GM12892 (cell line): ENCODE measurements around the gene PRSS38.

Experiments used
- POLR2A ChIP-seq: IDR thresholded peaks from 2 replicates; pipeline ENCODE4 v1.6.1; 2011; ENCODE audit warnings: low read depth, low read length, control low read depth
- POLR2AphosphoS5 ChIP-seq: IDR thresholded peaks from 2 replicates; pipeline ENCODE4 v1.6.1; 2011; ENCODE audit warnings: low read depth, low read length, control low read depth

DNA sequence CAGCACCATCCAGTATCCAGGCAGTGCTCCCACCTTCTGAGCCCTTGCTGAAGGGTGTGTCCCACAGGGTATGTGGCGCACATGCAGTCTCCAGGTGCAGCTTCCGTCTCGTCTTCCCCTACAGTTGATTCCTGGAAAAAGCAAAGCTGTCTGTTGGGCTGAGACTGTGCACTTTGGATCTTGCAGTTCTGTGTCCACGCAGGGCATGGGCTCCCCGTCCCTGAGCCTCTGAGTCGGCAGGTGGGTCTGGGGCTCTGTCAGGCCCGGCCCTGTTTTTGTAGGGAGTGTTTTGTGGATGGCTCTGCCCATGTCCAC is 47.4 kb upstream of the PRSS38 start:
- TF ChIP-seq POLR2AphosphoS5 = no peak
- no peak for TF ChIP-seq POLR2A
